ENCODE measurements around the gene NR5A1. TPM values are rescaled to one million over a fixed set of nuclear protein-coding genes. Genes with fewer than 3 reads are reported as not detected.

Gene NR5A1
- total RNA-seq, 6 experiments from 2014 or later = not detected

DNA sequence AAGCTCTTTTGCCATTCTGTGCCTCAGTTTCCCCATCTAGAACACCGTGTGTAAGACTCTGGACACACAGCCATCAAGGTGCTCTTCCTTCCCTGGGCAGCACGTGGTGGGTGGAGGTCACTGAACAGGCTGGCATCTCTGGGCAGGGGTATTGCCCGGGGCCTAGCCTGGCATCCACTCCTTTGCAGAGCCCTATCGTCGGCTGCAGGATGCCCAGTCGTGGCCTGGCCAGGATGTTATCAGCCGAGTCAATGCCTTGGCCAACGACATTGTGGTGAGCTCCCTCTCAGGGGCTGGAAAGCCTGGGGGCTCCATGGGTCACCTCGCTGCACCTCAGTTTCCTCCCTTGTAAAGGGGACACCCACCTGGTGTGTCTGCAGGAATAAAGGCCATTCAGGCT, 52.9 kb downstream of the NR5A1 start:
- H3K27me3 Mint-ChIP-seq (ENCODE audit: insufficient read depth) = peaks cover 18% of the 10 kb centered on the region
- H3K4me1 Mint-ChIP-seq (ENCODE audit: low read depth) = no peaks in the 10 kb centered on the region
- no peak overlapping the region for H3K27ac Mint-ChIP-seq

DNA sequence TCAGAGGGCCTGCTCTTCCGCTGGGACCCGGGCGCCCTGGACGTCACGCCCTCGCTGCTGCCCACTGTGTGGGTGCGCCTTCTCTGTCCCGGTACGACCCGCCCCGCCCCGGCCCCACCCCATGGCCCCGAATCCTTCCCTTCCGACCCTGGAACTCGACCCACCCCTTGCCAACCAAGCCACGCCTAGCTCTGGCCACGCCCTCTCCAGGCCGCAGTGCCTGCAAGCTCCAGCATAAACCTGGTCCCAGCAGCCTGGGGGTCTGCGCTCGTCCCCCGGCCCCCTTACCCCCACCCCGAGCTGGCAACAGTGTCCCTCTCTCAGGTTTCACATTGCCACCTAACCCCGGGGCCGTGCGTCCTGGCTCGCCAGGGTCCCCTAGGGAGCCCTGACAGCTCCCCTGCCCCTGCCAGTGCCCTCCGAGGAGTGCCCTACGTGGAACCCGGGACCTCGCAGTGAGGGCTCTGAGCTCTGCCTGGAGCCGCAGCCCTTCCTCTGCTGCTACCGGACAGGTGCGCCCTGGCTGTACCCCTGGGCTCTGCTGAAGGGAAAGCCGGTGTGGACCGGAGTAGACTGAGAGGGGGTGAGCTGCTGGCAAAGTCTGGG, 53.5 kb downstream of the NR5A1 start:
- no peak for DNase-seq
- H3K9me3 Mint-ChIP-seq = no peaks in the 10 kb centered on the region
- no peak overlapping the region for H3K4me3 Mint-ChIP-seq
- H3K36me3 Mint-ChIP-seq (ENCODE audit: low read depth) = no peaks in the 10 kb centered on the region
- H3K4me1 Mint-ChIP-seq (ENCODE audit: low read depth) = no peaks in the 10 kb centered on the region
- peaks cover 16% of the 10 kb centered on the region for H3K27me3 Mint-ChIP-seq (ENCODE audit: insufficient read depth)
- no peak overlapping the region for H3K27ac Mint-ChIP-seq
- TF ChIP-seq, protein P1, sequence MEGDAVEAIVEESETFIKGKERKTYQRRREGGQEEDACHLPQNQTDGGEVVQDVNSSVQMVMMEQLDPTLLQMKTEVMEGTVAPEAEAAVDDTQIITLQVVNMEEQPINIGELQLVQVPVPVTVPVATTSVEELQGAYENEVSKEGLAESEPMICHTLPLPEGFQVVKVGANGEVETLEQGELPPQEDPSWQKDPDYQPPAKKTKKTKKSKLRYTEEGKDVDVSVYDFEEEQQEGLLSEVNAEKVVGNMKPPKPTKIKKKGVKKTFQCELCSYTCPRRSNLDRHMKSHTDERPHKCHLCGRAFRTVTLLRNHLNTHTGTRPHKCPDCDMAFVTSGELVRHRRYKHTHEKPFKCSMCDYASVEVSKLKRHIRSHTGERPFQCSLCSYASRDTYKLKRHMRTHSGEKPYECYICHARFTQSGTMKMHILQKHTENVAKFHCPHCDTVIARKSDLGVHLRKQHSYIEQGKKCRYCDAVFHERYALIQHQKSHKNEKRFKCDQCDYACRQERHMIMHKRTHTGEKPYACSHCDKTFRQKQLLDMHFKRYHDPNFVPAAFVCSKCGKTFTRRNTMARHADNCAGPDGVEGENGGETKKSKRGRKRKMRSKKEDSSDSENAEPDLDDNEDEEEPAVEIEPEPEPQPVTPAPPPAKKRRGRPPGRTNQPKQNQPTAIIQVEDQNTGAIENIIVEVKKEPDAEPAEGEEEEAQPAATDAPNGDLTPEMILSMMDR (IDR thresholded peaks at IDR 0.05) = no peak

More for the DNA sequence above, 52.9 kb downstream of the NR5A1 start:
- Mint-ChIP-seq H3K36me3 (ENCODE audit: low read depth) (no peaks in the 10 kb centered on the region), H3K4me3 (no peak overlapping the region), H3K9me3 (no peaks in the 10 kb centered on the region)
- TF ChIP-seq, protein P1 (IDR thresholded peaks at IDR 0.05) = no peak
- no peak for DNase-seq

DNA sequence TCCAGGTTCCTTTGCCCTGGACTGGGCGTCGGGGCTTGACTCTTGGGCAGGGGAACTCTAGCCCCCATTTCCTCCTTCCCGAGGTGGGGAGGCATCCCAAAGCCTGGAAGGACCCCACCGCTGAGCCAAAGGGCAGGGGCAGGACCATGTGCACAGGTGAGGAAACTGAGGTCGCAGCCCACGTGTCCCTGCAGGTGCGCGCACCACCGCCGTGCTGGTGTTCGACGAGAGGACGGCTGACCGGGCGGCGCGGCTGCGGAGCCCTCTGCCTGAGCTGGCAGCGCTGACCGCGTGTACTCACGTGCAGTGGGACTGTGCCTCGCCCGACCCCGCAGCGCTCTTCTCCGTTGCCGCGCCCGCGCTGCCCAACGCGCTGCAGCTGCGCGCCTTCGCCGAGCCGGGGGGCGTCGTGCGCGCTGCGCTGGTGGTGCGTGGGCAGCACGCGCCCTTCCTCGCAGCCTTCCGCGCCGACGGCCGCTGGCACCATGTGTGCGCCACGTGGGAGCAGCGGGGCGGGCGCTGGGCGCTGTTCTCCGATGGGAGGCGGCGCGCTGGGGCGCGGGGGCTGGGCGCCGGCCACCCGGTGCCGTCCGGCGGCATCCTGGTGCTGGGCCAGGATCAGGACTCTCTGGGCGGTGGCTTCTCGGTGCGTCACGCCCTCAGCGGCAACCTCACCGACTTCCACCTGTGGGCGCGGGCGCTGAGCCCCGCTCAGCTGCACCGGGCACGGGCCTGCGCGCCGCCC, 54.2 kb downstream of the NR5A1 start:
- Mint-ChIP-seq H3K27me3 (ENCODE audit: insufficient read depth) (peaks cover 16% of the 10 kb centered on the region), H3K4me1 (ENCODE audit: low read depth) (no peaks in the 10 kb centered on the region), H3K36me3 (ENCODE audit: low read depth) (no peaks in the 10 kb centered on the region), H3K9me3 (no peaks in the 10 kb centered on the region), H3K4me3 (no peak overlapping the region), H3K27ac (no peak overlapping the region)
- DNase-seq = no peak
- TF ChIP-seq, protein P1 (IDR thresholded peaks at IDR 0.05) = no peak

DNA sequence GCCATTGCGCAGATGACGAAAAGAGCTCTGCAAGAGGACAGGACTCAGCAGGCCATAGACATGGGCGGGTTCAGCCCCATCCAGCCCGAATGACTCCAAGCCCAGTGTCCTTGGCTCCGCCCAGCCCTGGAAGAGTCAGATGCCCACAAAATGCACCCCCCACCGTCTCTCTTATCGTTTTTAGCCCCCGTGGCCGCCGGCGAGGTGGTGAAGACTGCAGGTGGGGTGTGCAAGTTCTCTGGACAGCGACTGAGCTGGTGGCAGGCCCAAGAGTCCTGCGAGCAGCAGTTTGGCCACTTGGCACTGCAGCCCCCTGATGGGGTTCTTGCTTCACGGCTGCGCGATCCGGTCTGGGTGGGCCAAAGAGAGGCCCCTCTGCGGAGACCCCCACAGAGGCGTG, 54.9 kb downstream of the NR5A1 start:
- TF ChIP-seq, protein P1 (IDR thresholded peaks at IDR 0.05) = no peak
- Mint-ChIP-seq H3K36me3 (ENCODE audit: low read depth) (no peaks in the 10 kb centered on the region), H3K27ac (no peak overlapping the region), H3K9me3 (no peaks in the 10 kb centered on the region), H3K4me3 (no peak overlapping the region), H3K27me3 (ENCODE audit: insufficient read depth) (peaks cover 18% of the 10 kb centered on the region), H3K4me1 (ENCODE audit: low read depth) (no peaks in the 10 kb centered on the region)
- DNase-seq = no peak

DNA sequence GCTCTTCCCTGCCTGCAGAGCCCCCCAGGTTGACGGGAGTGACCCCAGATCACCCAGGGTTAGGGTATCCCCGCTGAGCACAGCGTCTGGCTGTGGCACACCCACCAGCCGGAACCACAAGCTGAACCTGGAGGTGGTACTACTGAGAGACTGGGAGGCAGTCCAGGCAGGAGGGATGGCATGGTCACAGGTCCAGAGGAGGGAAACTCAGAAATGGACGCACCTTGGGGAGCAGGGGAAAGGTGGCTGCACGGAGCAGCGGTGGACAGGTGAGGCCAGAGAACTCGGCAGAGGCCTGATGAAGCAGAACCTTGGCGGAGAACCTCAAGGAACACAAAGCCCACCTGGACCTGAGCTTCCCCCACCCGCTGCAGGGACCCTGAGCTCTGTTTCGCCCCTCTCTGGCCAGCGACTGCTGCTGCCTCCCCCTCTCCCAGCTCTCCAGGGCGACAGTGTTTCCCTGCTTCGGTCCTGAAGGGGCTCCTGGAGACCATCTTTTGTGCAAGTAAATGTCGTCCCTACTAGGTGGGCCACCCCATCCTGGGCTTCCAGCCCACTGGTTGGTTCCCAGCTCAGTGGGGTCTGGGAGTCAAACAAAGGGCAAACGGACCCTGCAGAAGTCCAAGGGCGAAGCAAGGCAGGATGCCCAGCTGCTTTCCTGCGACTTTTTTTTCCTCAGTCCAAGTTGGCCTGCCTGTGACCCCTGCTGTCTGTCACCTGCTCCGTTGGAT, 56.1 kb downstream of the NR5A1 start:
- Mint-ChIP-seq H3K36me3 (ENCODE audit: low read depth) (no peaks in the 10 kb centered on the region), H3K9me3 (no peaks in the 10 kb centered on the region), H3K27me3 (ENCODE audit: insufficient read depth) (peaks cover 19% of the 10 kb centered on the region), H3K27ac (no peak overlapping the region), H3K4me1 (ENCODE audit: low read depth) (no peaks in the 10 kb centered on the region), H3K4me3 (no peak overlapping the region)
- TF ChIP-seq, protein P1 (IDR thresholded peaks at IDR 0.05) = no peak
- DNase-seq = no peak

Data from HFFc6 (cell line).